Ovary (tissue), 9 donors: ENCODE measurements around the gene FAM13A. TPM values are rescaled to one million over a fixed set of nuclear protein-coding genes. Genes with fewer than 3 reads are reported as not detected.

Source experiments
- DNase-seq, 5 donors: peaks; one replicate each; pipeline ENCODE4 v3.0.0-alpha.2; 2019 to 2020
- H3K27ac ChIP-seq, 2 donors: fragments of 200-600 bp; one replicate each; pipeline versions ENCODE4 v1.5.1 to v1.8.0; 2019 to 2022
- H3K27me3 ChIP-seq: fragments of 200-600 bp; one replicate; pipeline ENCODE4 v1.8.0; 2022
- H3K36me3 ChIP-seq: fragments of 200-600 bp; sonication (generic); one replicate; pipeline ENCODE4 v1.5.1; 2019
- H3K4me1 ChIP-seq: one replicate; pipeline ENCODE4 v1.8.1; 2013; ENCODE audit warnings: mild to moderate bottlenecking, moderate library complexity; ENCODE audit not compliant: insufficient read depth
- H3K4me3 ChIP-seq: fragments of 200-600 bp; sonication (generic); one replicate; pipeline ENCODE4 v1.5.1; 2017
- H3K9me3 ChIP-seq, 2 donors: fragments of 200-600 bp in 1 of 2; sonication (generic) in 1 of 2; one replicate each; pipeline versions ENCODE4 v1.5.1 to v1.8.1; 2013 to 2019; ENCODE audit warnings: mild to moderate bottlenecking in 1 of 2, moderate library complexity in 1 of 2
- EP300 ChIP-seq: sonication (generic); formaldehyde crosslinking; IDR thresholded peaks from one replicate; pipeline ENCODE4 v1.6.1; 2017; ENCODE audit warnings: antibody characterized with exemption
- POLR2A ChIP-seq: fragments of 450-650 bp; IDR thresholded peaks from one replicate; pipeline ENCODE4 v1.6.1; 2017; ENCODE audit warnings: antibody characterized with exemption, mild to moderate bottlenecking, moderate library complexity
- WGBS, 3 donors: extraction: QIAGEN DNeasy Blood & Tissue Kit in 1 of 3; methylation state at CpG; one replicate each; pipeline versions ENCODE4 v1.1.5 to v1.1.7; 2013 to 2017; 5-methylcytosine and 5-hydroxymethylcytosine counted together
- intact Hi-C, 4 donors: fragments of 100-400 bp; cut with DNase I; formaldehyde crosslinking; loops; one replicate each; pipeline versions ENCODE4 v1.11.0 to v1.15.1; 2022 to 2023
- polyA plus RNA-seq, 2 donors: library from polyadenylated mRNA; stranded (reverse); fragments of 200-250 nt in 1 of 2; fragments of 350-450 nt in 1 of 2; fragmentation: Illumina TruSeq in 1 of 2; extraction: RNeasy Lipid Tissue Mini Kit (QIAGEN cat#74804) in 1 of 2; gene quantifications; one replicate each; pipeline ENCODE4 v1.2.3, GENCODE V29; 2013 to 2014
- total RNA-seq, 7 donors: library from RNA; depleted of rRNA in 2 of 7; stranded (reverse); fragments of >200 nt in 2 of 7; fragmentation: NEBNext Ultra II Directional in 3 of 7; extraction: Animal tissue kit (Norgen Biotek cat#: 25700) in 3 of 7; gene quantifications; one replicate each; pipeline versions ENCODE4 v1.1.0 to v1.2.4, GENCODE V29; 2016 to 2023
- TF ChIP-seq, protein P1 (sequence below), 3 donors: fragments of 450-650 bp in 2 of 3; fragments of 200-600 bp in 1 of 3; IDR thresholded peaks; one replicate each; pipeline versions ENCODE4 v1.5.1 to v1.8.0; 2016 to 2022; ENCODE audit warnings: antibody characterized with exemption in 3 of 3, mild to moderate bottlenecking in 1 of 3
- donor health status: DM: no; HTN: no; CAD: no; lungs with moderate emphysema.
- donor health status: DM: no; HTN: no; CAD: no.
- donor health status: Bipolar disorder and iron deficiency.
- donor health status: DM: yes; HTN: yes; CAD: no.
- donor health status: DM: no; HTN: no; CAD: no.
- donor health status: DM: yes; HTN: yes; CAD: no.

The FAM13A gene
- total and polyA plus RNA-seq, 9 donors, result 16.7 to 51.8 (median 38.0) TPM

DNA sequence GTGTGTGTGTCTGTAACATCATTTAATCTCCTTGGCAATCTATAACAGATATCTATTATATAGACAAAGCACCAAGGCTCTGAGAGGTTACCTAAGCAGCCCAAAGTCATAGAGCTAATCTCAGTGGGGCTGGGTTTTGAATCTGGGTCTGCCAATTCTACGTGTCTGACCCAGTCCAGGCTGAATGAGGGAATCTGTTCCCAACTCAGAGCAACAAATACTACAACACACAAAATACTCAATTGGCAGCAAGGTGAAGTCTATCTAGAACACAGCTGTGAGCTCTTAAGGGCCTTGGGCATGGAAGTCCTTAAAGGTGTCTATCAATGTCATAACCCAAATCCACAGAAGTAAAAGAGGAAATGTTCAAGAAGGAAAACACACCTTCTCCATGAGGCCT, 311.8 kb downstream of the FAM13A start:
- no peak for DNase-seq
- H3K27me3 ChIP-seq, result no peaks in the 10 kb centered on the region
- no peaks in the 10 kb centered on the region for H3K36me3 ChIP-seq
- H3K4me1 ChIP-seq, result no peaks in the 10 kb centered on the region
- 80 to 94% (median 89%) methylated on average over 1 of the region's 1 CpG for WGBS, 3 donors
- no peak for TF ChIP-seq EP300
- TF ChIP-seq, protein P1, sequence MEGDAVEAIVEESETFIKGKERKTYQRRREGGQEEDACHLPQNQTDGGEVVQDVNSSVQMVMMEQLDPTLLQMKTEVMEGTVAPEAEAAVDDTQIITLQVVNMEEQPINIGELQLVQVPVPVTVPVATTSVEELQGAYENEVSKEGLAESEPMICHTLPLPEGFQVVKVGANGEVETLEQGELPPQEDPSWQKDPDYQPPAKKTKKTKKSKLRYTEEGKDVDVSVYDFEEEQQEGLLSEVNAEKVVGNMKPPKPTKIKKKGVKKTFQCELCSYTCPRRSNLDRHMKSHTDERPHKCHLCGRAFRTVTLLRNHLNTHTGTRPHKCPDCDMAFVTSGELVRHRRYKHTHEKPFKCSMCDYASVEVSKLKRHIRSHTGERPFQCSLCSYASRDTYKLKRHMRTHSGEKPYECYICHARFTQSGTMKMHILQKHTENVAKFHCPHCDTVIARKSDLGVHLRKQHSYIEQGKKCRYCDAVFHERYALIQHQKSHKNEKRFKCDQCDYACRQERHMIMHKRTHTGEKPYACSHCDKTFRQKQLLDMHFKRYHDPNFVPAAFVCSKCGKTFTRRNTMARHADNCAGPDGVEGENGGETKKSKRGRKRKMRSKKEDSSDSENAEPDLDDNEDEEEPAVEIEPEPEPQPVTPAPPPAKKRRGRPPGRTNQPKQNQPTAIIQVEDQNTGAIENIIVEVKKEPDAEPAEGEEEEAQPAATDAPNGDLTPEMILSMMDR (IDR thresholded peaks at IDR 0.05), result no peak
- no peak for TF ChIP-seq POLR2A
- H3K4me3 ChIP-seq, result no peak overlapping the region
- intact Hi-C loops, result no loop called here
- no peaks in the 10 kb centered on the region for H3K9me3 ChIP-seq
- H3K27ac ChIP-seq, result no peak overlapping the region

DNA sequence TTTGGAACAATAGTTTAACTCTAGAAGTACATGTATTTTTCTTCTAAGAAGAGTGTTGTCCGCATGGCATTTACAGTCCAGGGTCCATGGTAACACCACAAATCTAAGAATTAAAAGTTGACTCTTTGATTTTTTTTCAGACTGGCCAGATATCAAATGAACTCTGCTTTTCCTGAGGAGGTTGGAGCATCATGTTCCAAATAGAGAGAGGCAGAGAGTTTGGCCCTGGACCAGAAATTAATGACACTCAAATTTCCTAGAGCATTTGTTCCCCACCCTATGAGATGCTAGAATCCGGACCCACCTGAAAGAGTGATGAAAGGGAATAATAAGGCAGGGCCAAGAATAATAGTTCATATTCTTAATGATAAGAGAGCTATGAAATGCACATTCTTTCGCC, 312.4 kb downstream of the FAM13A start:
- Histone ChIP-seq H3K4me1 (no peaks in the 10 kb centered on the region), H3K27me3 (no peaks in the 10 kb centered on the region), H3K27ac (no peak overlapping the region), H3K36me3 (no peaks in the 10 kb centered on the region), H3K4me3 (no peak overlapping the region), H3K9me3 (no peaks in the 10 kb centered on the region)
- no peak for TF ChIP-seq POLR2A
- TF ChIP-seq EP300, result no peak
- TF ChIP-seq, protein P1 (IDR thresholded peaks at IDR 0.05), result no peak
- intact Hi-C loops, result no loop called here
- 91 to 95% (median 92%) methylated on average over 3 of the region's 3 CpGs for WGBS, 3 donors
- DNase-seq, result no peak

DNA sequence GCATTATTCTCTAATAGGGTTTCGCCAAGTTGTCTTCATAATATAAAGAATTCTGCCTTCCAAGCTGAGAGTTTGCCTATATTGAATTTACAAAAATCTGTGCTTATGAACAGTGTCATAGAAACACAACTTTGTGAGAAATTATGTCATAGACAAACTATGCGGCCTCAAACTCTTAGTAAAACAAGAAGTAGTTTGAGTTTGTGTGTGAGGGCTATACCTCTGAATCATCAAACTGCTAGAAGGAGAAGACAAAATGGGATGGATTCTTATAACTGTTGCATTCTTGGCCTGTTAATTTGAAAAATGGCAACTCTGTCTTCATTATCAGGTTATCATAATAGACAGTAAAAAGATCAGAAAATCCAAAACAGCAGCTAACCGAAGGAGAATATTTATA, 313.3 kb downstream of the FAM13A start:
- no peak for DNase-seq
- no peaks in the 10 kb centered on the region for H3K9me3 ChIP-seq
- H3K36me3 ChIP-seq, result no peaks in the 10 kb centered on the region
- no peaks in the 10 kb centered on the region for H3K27me3 ChIP-seq
- intact Hi-C loops, result no loop called here
- no peaks in the 10 kb centered on the region for H3K4me1 ChIP-seq
- H3K4me3 ChIP-seq, result no peak overlapping the region
- TF ChIP-seq, protein P1 (IDR thresholded peaks at IDR 0.05), result no peak
- TF ChIP-seq EP300 (no peak), POLR2A (no peak)
- no peak overlapping the region for H3K27ac ChIP-seq
- 85 to 94% (median 92%) methylated on average over 3 of the region's 3 CpGs for WGBS, 3 donors

DNA sequence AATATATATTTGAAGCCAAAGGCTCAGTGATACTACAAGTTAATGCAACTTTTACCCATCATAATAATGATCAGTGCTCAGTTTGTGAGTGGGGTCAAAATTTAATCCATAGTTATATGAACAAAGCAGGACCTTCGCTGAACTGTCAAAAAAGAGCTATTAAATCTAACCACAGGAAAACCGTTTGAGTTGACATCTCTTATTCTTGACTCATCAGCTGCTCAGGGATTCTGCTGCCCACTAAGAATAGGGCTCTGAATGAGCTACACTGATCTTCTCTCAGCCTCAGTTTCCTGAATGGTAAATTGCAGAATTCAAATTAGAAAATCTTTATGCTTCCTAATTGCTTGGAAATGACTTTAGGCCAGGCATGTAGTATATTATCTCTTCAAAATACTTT, 314.4 kb downstream of the FAM13A start:
- TF ChIP-seq POLR2A, result no peak
- no peak for TF ChIP-seq EP300
- TF ChIP-seq, protein P1 (IDR thresholded peaks at IDR 0.05), result no peak
- WGBS, 3 donors, result 74 to 83% (median 80%) methylated on average over 2 of the region's 2 CpGs
- Histone ChIP-seq H3K27me3 (no peaks in the 10 kb centered on the region), H3K9me3 (no peaks in the 10 kb centered on the region), H3K4me1 (peaks cover 8% of the 10 kb centered on the region), H3K27ac (no peak overlapping the region), H3K4me3 (no peak overlapping the region), H3K36me3 (no peaks in the 10 kb centered on the region)
- intact Hi-C loops, result no loop called here
- DNase-seq, result no peak

DNA sequence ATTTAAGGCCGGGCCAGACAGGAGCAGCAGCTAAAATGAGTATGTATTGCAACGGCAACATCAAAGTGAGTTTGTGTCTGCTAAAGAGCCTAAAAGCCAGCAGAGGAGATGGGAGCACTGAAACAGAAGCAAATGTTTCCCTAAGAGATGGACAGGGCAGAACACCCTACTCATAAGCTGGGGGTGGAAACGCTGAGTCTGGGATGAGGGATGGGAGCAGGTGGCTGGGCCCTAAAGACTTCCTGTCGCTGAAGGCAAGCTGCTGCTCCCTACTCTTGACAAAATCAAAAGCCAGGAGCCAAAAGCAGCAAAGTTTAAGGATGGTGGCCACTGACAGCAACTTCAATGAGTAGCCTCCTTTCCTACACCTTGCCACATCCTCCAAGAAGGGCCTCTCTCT, 318.8 kb downstream of the FAM13A start:
- H3K27ac ChIP-seq, result no peak overlapping the region
- 62 to 74% (median 68%) methylated on average over 4 of the region's 4 CpGs for WGBS, 3 donors
- no peak overlapping the region for H3K4me3 ChIP-seq
- no peaks in the 10 kb centered on the region for H3K9me3 ChIP-seq
- intact Hi-C loops, result no loop called here
- H3K27me3 ChIP-seq, result no peaks in the 10 kb centered on the region
- no peak for DNase-seq
- H3K36me3 ChIP-seq, result no peaks in the 10 kb centered on the region
- no peak for TF ChIP-seq EP300
- TF ChIP-seq, protein P1 (IDR thresholded peaks at IDR 0.05), result no peak
- peaks cover 17% of the 10 kb centered on the region for H3K4me1 ChIP-seq
